ENCODE data around the gene ALG12. TPM values are rescaled to one million over a fixed set of nuclear protein-coding genes. Genes with fewer than 3 reads are reported as not detected.

Gene ALG12
- total and polyA plus RNA-seq, 2 experiments from 2014 or later = 18.7 to 23.3 TPM

- Histone ChIP-seq H4K20me1 (replicated peaks; ENCODE audit: insufficient read depth) (0 out of 2 replicates have a peak, but pooled peaks cover 5% of the 10 kb centered on the region), H3K4me1 (ENCODE audit: insufficient read depth) (no peaks in the 10 kb centered on the region), H2AFZ (no peak overlapping the region), H3K4me2 (no peak overlapping the region), H3K27ac (ENCODE audit: low read depth) (no peak overlapping the region), H3K79me2 (replicated peaks; ENCODE audit: insufficient read depth) (peaks cover 5% of the 10 kb centered on the region; the same call in 1 of the 2 replicates), H3K36me3 (ENCODE audit: insufficient read depth) (no peaks in the 10 kb centered on the region), H3K4me3 (no peak overlapping the region), H3F3A (replicated peaks; ENCODE audit: low read depth) (no peaks in the 10 kb centered on the region), H3K9me2 (ENCODE audit: insufficient read depth) (no peaks in the 10 kb centered on the region), H3K27me3 (ENCODE audit: insufficient read depth) (peaks cover 20% of the 10 kb centered on the region)
- no peak overlapping the region for H3K27ac Mint-ChIP-seq
- DNase-seq (ENCODE audit: low spot score) (no peak), ATAC-seq (no peak)
- H3K4me1 Mint-ChIP-seq = peaks cover 6% of the 10 kb centered on the region; the same call in 2 of the 3 replicates
- H3K9me3 Mint-ChIP-seq = no peaks in the 10 kb centered on the region
- peaks cover 4% of the 10 kb centered on the region; the same call in 2 of the 3 replicates for H3K36me3 Mint-ChIP-seq (ENCODE audit: low read depth)
- TF ChIP-seq REST (IDR thresholded peaks at IDR 0.05; ENCODE audit: unreplicated experiment) = no peak
- TF ChIP-seq ZNF114 (CRISPR knock-in tag; IDR thresholded peaks at IDR 0.05) = no peak
- no peak for TF ChIP-seq JUNB (IDR thresholded peaks at IDR 0.05; ENCODE audit: unreplicated experiment)
- TF ChIP-seq ETS1 (IDR thresholded peaks at IDR 0.05) = no peak
- no peak for TF ChIP-seq STAT1 (IDR thresholded peaks at IDR 0.05; ENCODE audit: unreplicated experiment)
- TF ChIP-seq EZH2phosphoT487 (IDR thresholded peaks at IDR 0.05; ENCODE audit: unreplicated experiment) = no peak
- no peak for TF ChIP-seq CREB1 (CRISPR knock-in tag; IDR thresholded peaks at IDR 0.05; ENCODE audit: low read depth)
- no peak for TF ChIP-seq ZNF331 (CRISPR knock-in tag; IDR thresholded peaks at IDR 0.05; ENCODE audit: low read depth)
- TF ChIP-seq ZNF462 (CRISPR knock-in tag; IDR thresholded peaks at IDR 0.05) = no peak
- no peak for TF ChIP-seq EZH2 (IDR thresholded peaks at IDR 0.05; ENCODE audit: low read depth, unreplicated experiment)
- no peak for TF ChIP-seq CTCF (conservative IDR thresholded peaks at IDR 0.05; ENCODE audit: low read depth in 2 of 2)
- TF ChIP-seq NANOG (IDR thresholded peaks at IDR 0.05; ENCODE audit: borderline replicate concordance) = no peak
- TF ChIP-seq POLR2AphosphoS5 (IDR thresholded peaks at IDR 0.05; ENCODE audit: low read depth) = no peak
- peaks cover 9% of the 10 kb centered on the region for H3K27me3 Mint-ChIP-seq (ENCODE audit: insufficient read depth, low read depth, poor library complexity)
- H3K4me3 Mint-ChIP-seq = no peak overlapping the region; the same call in 2 of the 3 replicates
Observed at GRCh38 chr22:49957826-49958365, 39.7 kb upstream of the ALG12 start.

All from GM23338 (cell line).